ENCODE data around the gene CYTH1.

The CYTH1 gene

GRCh38 chr17:78781893-78782304 is at the start of gene CYTH1:
TSS of gene CYTH1 (minus strand) at chr17:78782273. CDS start at chr17:78782223, 50 bp downstream.
- in situ Hi-C loops (cut with MboI; ENCODE audit: low sequenced_read_pairs), result no loop called here

- in situ Hi-C loops (cut with MboI; ENCODE audit: low sequenced_read_pairs), result no loop called here
Measured at GRCh38 chr17:78829477-78829876, 47.4 kb upstream of the CYTH1 start.

GRCh38 chr17:78828470-78829185 is 46.6 kb upstream of the CYTH1 start:
- in situ Hi-C loops (cut with MboI; ENCODE audit: low sequenced_read_pairs), result no loop called here

GRCh38 chr17:78826836-78827509 is 44.9 kb upstream of the CYTH1 start:
- in situ Hi-C loops (cut with MboI; ENCODE audit: low sequenced_read_pairs), result no loop called here

GRCh38 chr17:78826421-78826820 is 44.3 kb upstream of the CYTH1 start:
- in situ Hi-C loops (cut with MboI; ENCODE audit: low sequenced_read_pairs), result no loop called here

- in situ Hi-C loops (cut with MboI; ENCODE audit: low sequenced_read_pairs), result no loop called here
Measured at GRCh38 chr17:78825696-78826095, 43.6 kb upstream of the CYTH1 start.

- in situ Hi-C loops (cut with MboI; ENCODE audit: low sequenced_read_pairs), result loop anchor here (25.0 kb wide), 1 partner anchor 337 kb away; no protein-coding TSS in a partner anchor
Measured at GRCh38 chr17:78824240-78824639, 42.2 kb upstream of the CYTH1 start.

- in situ Hi-C loops (cut with MboI; ENCODE audit: low sequenced_read_pairs), result loop anchor here (25.0 kb wide), 1 partner anchor 336 kb away; no protein-coding TSS in a partner anchor
Measured at GRCh38 chr17:78823282-78824046, 41.4 kb upstream of the CYTH1 start.

- in situ Hi-C loops (cut with MboI; ENCODE audit: low sequenced_read_pairs), result loop anchor here (25.0 kb wide), 1 partner anchor 335 kb away; no protein-coding TSS in a partner anchor
Measured at GRCh38 chr17:78822552-78822951, 40.5 kb upstream of the CYTH1 start.

GRCh38 chr17:78821961-78822360 is 39.9 kb upstream of the CYTH1 start:
- in situ Hi-C loops (cut with MboI; ENCODE audit: low sequenced_read_pairs), result loop anchor here (25.0 kb wide), 1 partner anchor 335 kb away; no protein-coding TSS in a partner anchor

- in situ Hi-C loops (cut with MboI; ENCODE audit: low sequenced_read_pairs), result loop anchor here (25.0 kb wide), 1 partner anchor 334 kb away; no protein-coding TSS in a partner anchor
Measured at GRCh38 chr17:78820841-78821240, 38.8 kb upstream of the CYTH1 start.

GRCh38 chr17:78819806-78820792 is 38.0 kb upstream of the CYTH1 start:
- in situ Hi-C loops (cut with MboI; ENCODE audit: low sequenced_read_pairs), result loop anchor here (25.0 kb wide), 1 partner anchor 333 kb away; no protein-coding TSS in a partner anchor

- in situ Hi-C loops (cut with MboI; ENCODE audit: low sequenced_read_pairs), result loop anchor here (25.0 kb wide), 1 partner anchor 332 kb away; no protein-coding TSS in a partner anchor
Measured at GRCh38 chr17:78819402-78819801, 37.3 kb upstream of the CYTH1 start.

GRCh38 chr17:78818932-78819331 is 36.9 kb upstream of the CYTH1 start:
- in situ Hi-C loops (cut with MboI; ENCODE audit: low sequenced_read_pairs), result loop anchor here (25.0 kb wide), 1 partner anchor 332 kb away; no protein-coding TSS in a partner anchor

- in situ Hi-C loops (cut with MboI; ENCODE audit: low sequenced_read_pairs), result loop anchor here (25.0 kb wide), 1 partner anchor 331 kb away; no protein-coding TSS in a partner anchor
Measured at GRCh38 chr17:78818152-78818846, 36.2 kb upstream of the CYTH1 start.

- in situ Hi-C loops (cut with MboI; ENCODE audit: low sequenced_read_pairs), result loop anchor here (25.0 kb wide), 1 partner anchor 330 kb away; no protein-coding TSS in a partner anchor
Measured at GRCh38 chr17:78817123-78817522, 35.0 kb upstream of the CYTH1 start.

- in situ Hi-C loops (cut with MboI; ENCODE audit: low sequenced_read_pairs), result loop anchor here (25.0 kb wide), 1 partner anchor 328 kb away; no protein-coding TSS in a partner anchor
Measured at GRCh38 chr17:78815696-78816095, 33.6 kb upstream of the CYTH1 start.

- in situ Hi-C loops (cut with MboI; ENCODE audit: low sequenced_read_pairs), result loop anchor here (25.0 kb wide), 1 partner anchor 326 kb away; no protein-coding TSS in a partner anchor
Measured at GRCh38 chr17:78812855-78813254, 30.8 kb upstream of the CYTH1 start.

- in situ Hi-C loops (cut with MboI; ENCODE audit: low sequenced_read_pairs), result loop anchor here (25.0 kb wide), 1 partner anchor 321 kb away; no protein-coding TSS in a partner anchor
Measured at GRCh38 chr17:78808163-78808562, 26.1 kb upstream of the CYTH1 start.
